ENCODE data around the gene KRT77.
"Not testable (repeated sequence)": the region's sequence is repeated elsewhere in the genome, so short reads cannot be mapped to it uniquely, and the experiment has no call there.

The KRT77 gene

DNA sequence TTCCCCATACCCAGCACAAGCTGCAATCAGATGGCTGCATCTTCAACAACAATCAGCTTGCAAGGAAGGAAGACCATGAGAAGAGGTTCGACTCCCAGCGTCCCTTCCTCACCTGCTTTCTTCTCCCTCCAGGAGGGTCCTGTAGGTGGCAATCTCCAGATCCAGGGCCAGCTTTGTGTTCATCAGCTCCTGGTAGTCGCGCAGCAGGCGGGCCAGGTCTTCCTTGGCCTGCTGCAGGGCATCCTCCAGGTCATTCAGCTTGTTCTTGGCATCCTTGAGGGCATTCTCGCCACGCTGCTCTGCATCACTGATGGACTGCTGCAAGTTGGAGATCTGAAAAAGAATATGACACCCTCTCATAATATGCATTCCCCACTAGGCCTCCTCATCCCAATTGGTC lies 27.2 kb downstream of the KRT77 start:
- no peak for DNase-seq (ENCODE audit: low spot score)

DNA sequence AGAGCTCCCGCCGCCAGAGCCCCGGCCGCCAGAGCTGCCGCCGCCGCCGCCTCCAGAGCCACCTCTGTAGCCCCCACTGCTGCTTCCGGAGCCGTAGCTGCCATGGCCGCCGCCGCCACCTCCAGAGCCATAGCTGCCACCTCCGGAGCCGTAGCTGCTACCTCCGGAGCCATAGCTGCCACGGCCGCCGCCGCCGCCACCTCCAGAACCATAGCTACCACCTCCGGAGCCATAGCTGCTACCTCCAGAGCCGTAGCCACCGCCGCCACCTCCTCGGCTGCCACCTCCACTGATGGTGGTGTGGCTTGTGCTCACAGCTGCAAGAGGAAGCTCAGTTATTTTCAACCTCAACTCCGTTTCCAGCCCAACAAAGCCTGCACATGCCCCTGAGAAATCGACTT lies 28.0 kb downstream of the KRT77 start:
- DNase-seq (ENCODE audit: low spot score): no peak

DNA sequence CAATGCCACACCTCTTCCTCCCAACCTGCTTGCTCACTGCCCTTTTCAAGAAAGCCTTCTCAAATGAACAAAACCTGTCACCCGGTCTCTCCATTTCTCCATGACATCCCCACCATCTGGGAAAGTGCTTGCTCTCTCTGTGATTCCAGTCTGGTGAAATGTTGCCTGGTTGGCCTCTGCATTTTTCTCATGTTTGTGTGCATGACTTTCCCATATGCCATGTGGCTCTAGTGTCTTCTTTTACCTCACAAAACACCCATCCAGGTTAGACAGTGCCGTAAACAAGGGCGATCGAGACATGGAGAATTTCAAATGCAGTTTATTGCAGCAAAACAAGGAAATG lies 28.9 kb downstream of the KRT77 start:
- no peak for DNase-seq (ENCODE audit: low spot score)

DNA sequence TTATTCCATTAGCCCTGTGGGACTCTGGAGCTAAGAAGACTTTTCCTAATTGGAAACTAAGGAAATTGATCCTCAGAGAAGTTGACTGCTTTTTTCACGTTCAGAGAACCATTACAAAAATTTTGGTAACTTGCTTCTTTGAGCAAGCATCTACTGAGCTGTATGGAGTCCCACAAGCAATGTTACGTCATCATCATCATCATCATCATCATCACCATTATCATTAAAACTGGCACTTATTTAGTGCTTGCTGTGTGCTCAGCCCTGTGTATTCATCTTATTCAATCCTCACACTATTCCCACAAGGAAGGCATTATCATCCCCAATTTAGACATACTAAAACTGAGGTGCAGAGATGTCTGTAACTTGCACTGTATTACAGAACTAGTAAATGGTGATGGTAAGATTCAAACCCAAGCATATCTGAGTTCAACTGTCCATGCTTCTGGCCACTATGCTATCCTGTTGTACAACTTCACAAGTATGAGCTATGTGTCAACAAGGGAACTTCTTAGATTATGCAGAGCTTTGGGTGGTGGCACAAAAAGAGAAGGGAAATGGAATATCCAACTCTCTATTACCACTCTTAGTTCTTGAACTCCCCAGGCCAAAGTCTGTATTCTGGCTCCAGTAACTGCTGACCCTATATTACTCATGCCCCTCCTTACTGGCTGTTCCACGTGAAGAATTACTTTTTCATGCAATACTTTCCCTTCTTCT lies 29.5 kb downstream of the KRT77 start:
- no peak for DNase-seq (ENCODE audit: low spot score)

DNA sequence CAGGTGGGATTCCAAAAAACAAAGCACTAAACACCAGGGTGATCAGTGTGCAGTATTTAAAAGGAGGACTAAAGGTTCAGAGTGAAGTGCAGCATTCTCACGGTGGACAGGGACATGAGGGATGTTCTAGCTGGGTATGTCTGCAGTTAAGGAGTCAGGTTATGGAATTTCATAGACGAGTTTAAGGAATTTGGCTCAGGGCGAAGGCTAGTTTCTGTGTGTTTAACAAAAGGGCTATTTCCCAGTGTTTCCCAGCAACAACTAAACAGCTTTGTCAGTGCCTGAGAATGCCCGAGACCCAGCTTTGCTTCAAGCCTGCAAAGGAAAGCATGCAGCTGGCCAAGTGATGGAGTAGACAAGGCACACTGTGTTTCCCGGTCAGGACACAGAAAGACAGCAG lies 30.1 kb downstream of the KRT77 start:
- DNase-seq (ENCODE audit: low spot score): no peak

DNA sequence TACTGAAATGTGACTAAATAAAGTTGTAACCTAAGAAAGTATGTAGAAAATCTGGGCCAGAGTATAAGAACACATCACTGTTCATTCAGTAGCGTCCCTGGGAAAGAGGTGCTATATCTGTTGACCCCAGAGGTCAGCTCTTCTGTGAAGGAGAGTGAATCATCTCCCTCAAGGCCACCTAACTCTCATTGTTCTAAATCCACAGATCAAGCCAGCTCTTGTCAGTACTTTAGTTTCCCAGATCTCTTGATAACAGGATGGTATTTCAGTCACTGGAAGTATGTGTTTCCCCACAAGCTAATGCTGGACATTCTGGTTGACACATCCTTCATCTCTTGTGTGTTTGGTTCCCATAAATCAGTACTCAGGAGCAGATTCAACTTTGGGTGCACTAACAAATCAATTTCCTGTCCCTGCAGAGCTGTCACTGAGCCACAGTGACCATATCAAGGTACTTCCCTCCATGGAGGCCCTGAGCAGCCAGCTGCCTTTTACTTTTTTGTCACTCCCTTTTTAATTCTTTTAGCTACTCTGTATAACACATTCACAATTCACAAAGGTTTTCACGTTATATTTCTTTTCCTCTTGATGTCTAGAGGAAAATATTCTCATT lies 30.9 kb downstream of the KRT77 start:
- no peak for DNase-seq (ENCODE audit: low spot score)

DNA sequence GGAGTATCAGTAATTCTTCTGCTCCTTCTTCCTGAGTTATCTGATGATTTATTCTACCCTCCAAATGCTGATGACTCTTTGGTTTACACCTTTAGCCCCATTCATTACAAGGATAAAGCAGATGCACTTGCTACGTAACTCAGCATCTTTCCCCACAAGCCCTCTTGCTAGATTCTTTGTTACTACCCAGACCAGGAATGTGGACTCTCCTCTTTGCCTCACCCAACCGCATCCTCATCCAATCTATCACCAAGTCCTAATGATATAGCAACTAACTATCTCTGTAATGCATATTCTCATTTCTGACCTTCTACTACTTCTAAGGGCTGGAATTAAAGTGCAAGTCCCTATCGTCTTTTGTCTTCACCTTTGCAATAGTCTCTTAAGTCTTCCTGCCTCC lies 32.4 kb downstream of the KRT77 start:
- no peak for DNase-seq (ENCODE audit: low spot score)

DNA sequence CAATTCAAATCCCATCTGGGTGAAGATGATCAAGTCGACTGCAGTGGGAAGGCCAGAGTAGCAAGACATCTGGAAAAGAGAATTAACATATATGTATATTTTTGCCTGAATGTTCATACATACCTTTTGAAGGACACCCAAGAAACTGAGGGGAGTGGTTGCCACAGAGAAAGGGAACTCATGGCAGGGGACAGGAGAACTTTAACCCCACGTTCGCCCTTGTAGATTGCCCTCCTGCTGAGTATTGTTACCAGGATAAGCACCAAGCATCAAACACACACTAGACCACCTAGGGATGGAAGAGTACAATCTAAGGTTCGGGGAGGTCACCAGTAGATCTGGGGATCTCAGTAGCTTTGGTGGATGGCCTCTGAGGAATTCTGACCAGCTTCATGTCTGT lies 32.8 kb downstream of the KRT77 start:
- DNase-seq (ENCODE audit: low spot score): no peak

DNA sequence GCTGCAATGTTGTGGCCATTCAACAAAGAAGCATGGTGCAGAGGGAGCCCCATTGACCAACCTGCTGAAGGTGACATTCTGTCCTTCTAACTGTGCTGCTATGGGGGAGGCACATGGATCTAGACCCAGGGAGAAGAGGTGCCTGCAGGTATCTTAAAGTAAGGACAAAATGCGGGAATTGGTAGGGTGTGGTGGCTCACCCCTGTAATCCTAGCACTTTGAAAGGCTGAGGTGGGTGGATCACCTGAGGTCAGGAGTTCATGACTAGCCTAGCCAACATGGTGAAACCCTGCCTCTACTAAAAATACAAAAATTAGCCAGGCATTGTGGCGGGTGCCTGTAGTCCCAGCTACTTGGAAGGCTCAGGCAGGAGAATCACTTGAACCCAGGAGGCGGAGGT lies 33.4 kb downstream of the KRT77 start:
- not testable (repeated sequence) for DNase-seq (ENCODE audit: low spot score)

DNA sequence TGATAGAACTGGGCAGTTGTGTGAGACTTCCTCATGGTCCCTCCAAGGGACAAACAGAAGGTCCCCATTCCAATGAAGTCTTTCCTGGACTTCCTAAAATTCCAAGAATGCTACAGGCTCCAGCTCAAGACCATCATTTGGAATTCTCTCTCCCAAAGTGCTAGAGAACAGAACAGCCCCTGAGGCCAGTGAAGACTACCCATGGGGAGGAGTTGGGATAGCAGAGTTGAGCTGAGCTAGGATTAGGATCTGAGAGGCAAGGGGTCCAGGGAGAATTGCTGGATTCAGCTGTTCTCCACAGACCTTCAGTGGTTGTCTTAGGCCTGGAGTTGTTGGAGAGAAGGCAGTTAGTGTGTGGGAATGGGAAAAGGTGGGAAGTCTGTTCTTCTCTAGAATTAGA lies 33.9 kb downstream of the KRT77 start:
- no peak for DNase-seq (ENCODE audit: low spot score)

DNA sequence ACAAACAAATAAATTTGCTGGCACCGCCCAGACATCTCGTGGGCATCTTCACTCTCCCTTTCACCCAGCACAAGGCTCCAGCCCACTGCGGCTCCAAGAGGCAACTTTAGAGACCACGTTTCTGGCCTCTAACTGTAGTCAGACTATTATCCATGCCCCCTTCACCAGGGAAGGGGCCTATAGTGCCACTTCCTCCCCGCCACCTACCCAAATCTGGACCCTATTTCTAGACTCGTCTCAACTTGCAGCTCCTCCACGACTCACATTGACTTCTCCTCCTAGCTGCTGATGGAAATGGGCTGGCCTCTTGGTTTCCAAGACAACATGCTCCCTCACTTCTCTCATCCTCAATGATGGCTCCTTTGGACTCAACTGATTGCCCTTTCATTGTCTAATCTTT lies 35.4 kb downstream of the KRT77 start:
- no peak for DNase-seq (ENCODE audit: low spot score)

DNA sequence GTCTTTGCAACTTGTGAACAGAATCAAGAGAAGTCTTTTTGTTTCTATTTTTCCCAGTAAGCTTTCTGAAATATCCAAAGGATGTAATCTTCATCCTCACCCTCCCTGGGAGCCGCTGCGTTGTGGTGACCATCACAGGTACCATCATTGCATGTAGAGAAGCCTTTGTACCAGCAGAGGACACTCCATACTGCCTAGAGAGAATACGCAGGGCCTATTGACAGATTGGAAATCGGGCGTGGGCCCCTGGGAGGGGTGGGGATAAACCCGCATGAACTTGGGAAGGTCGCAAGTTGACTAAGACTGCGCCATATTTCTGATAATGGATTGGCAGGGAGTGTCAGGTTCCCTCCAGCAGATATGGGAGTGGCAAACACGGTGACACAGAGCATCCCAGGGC lies 35.8 kb downstream of the KRT77 start:
- no peak for DNase-seq (ENCODE audit: low spot score)

DNA sequence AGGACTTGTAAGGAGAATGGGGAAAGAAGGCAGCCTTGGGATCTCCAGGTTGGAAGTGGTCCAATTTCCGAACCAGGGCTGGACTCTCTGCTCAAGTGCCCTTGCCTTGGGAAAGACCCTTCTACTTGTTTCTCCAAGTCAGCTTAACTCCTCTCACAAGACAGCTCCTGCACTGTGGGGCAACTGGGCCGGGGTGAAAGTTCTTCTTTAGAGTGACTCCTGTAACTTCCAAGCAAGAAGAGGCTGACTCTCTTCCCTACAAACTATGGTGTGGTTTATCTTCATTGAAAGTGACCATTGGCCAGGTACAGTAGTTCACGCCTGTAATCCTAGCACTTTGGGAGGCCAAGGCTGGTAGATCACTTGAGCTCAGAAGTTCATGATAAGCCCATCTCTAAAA lies 36.9 kb downstream of the KRT77 start:
- no peak for DNase-seq (ENCODE audit: low spot score)

DNA sequence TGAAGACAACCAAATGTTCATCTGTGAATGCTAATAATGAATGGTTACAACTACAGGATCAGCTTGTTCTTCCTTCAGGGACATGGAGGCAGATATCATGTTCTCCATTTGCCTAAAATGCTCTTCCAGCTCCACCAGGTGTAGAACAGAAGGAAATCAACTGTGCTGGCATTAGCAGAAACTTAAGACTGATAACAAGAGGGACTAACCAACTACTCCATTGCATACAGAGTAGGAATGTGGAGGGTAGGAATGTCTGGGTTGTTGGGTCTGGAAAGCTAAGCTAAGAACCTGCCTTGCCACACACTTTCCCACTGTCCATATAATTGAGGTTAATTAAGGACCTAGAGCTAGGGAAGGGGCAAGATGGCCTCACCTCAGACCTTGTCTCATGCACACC lies 39.9 kb downstream of the KRT77 start:
- no peak for DNase-seq (ENCODE audit: low spot score)

DNA sequence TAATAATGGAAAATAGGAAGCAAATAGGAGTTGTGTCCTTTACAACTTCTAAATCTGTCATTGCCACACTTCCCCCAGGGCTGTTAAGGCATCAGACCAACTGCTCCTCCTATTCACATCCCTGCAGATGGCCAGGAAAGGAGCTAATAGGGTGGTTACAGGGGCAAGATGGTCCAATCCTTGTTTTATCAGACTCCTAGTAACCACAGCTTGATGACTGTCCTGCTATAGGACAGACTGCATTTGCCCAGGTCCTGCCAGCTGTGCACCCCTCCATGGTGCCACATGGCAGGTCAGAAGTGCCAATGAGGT lies 40.5 kb downstream of the KRT77 start:
- no peak for DNase-seq (ENCODE audit: low spot score)

DNA sequence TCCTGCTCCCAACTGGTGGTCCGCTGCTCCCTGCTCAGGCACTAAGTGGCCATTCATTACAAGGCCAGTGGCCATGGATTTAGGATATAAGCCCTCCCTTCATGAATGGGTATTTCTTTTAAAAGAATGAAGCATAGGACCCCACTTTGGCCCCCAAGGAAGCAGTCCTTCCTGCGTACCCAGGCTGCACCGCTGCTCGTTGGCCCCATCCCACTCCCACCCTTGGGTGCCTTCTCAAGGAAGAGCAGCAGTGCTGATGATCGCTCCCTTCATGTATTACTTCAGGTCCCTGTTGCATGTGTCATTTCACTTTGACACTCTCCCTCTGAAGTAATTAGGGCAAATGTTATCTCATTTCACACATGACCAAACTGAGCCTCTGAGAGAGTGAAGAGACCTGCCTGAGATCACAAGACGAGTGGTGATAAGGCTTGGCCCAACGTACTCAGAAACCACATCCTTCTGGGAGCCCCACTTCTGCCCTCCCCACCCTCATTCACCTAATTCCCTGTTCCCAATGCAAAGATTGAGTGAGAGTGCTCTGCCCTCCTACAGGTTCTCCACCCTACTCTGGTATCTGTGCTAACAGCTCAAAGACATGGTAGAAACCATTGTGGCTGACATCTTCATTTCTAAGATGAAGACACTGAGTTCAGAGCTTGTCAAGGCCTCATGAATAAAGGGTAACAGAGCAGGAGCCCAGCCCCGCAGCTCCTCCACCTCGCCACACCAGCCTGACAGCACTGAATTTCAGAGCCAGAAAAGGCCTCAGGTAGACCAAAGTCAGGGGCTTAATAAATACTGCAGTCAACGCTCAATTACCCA lies 41.0 kb downstream of the KRT77 start:
- no peak for DNase-seq (ENCODE audit: low spot score)

DNA sequence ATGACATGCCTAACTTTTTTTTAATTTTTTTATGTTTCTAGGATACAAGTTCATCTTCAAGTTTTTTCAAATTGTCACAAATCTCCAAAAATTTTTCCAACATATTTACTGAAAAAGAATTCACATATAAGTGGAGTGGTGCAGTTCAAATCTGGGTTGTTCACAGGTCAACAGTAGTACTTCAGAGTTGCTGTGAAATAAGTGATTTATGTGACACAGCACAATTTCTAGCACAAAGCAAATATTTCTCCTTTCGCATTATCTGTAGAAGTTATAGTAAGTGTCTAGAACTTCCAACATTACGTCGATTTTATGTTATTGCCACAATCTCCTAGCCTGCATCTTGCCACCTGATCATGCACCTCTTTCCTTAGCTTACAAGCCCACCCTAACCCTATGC lies 41.7 kb downstream of the KRT77 start:
- no peak for DNase-seq (ENCODE audit: low spot score)

DNA sequence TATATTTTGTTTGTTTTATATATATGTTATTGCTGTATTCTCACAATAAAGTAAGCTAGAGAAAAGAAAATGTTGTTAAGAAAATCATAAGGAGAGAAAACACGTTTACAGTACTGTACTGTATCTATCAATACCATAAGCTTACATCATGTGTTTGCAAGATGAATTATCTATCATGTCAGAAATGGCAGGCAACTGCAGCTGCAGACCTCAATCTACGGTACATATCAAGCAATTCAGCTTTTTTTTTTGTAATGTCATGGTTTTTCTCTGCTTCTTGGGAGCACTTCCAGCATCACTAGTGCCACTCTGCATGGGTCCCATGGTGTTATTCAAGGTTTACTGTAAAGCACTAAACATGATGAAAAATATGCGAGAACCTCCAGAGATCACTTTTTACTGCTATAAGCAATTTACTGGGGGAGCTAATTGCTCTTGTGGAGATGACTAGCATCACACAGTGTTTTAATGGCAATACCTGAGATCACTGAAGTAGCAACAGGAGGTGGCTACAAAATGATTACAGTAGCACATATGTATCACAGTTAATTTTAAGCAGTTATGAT lies 42.3 kb downstream of the KRT77 start:
- no peak for DNase-seq (ENCODE audit: low spot score)

DNA sequence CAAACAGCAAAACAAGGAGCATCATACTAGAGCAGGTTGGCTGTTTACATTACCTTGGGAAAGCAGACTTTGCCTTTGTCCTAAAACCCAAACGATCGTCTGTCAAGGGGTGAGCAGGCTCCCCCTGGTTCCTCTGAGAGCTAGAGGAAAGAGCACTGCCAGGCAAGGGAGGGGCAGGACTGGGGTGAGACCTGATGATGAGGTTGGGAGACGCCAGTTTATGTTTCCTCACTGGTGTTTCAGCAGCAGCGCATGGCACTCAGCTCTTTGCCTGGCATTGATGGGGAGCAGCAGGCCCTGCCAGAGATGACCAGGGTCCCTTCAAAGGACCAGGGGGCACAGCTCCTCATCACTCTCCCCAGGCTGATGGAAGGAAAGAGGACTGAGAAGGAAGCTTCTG lies 43.4 kb downstream of the KRT77 start:
- DNase-seq (ENCODE audit: low spot score): no peak

DNA sequence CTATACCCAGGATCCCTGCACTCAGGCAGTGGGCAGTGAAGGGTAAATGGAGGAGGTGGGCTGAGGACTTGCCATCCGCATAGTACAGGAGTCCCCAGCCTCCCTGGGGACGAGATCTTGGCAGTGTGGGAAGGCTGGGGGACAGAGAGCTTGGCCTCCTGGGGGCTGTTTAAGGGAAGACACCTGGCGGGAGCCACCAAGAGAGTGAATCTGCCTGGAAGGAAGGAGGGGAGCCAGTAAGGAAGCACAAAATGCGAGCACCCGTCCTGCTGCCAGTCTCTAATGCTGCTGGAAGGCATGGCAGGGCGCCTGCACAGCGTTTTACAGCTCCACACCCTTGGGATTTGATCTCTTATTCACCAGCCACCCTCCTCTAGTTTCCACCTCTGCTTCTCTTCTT lies 43.9 kb downstream of the KRT77 start:
- DNase-seq (ENCODE audit: low spot score): no peak

DNA sequence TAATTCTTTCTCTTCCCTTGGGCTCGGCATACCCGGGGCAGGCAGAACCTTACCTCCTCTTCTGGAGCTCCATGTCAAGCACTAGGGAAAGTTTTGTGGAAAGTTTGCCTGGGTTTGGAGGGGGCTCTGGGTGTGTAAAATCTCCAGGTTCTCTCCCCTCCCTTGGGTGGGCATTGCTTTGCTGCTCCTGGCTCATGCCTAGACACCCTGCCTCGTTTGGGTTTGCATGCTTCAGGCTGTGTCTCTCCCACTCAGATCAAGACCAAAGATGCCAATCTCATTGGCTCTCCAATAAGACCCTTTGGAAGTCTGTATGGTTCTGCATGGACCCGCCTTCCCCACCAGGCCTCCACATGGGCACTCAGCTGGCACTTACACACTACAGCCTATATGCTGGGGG lies 45.1 kb downstream of the KRT77 start:
- DNase-seq (ENCODE audit: low spot score): no peak

DNA sequence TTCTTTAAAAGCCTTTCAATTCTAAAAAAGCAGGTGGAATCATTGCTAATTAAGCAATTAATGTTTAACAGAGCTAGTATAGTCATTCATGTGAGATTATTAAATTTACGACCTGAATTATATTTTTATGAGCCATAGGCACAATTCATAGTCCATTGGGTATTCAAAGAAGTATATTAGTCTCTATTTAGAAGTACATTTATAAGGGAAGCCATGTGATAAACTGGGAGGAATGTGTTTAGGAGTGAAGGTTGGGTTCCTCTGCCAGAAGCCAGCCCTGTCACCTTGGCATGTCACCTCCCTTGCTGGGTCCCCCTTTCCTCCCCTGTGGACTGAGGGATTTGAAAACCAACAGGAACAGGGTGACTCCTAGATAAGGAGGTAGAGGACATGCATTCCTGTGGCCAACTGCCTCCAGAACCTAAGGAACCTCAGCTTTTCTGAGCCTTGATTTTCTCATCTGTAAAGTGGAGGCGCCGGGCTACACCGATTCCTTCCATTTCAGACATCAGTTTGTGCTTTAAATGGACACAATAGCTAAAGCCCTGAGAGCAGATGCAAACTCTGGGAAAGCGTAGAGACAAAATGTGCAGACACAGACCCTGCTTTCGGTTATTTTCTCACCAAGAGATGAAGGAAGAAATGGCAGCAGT lies 45.9 kb downstream of the KRT77 start:
- no peak for DNase-seq (ENCODE audit: low spot score)

DNA sequence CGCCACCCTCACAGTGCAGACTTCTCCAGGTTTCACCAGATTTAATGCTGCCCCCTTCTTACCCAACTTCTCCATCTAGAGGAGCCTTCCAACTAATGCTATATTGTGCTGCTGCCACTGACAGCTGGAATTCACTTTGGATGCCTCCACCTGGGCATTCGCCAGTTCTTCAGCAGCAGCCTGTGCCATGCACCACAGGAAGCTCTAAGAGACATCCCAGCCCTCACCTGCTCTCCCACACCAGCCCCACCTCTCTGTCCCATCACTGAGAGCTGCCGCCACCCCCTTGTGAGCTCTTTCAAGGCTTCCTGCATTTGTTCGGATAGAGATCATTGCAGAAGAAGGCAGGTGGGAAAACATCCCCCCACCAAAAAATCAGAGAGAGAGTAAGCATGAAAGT lies 46.7 kb downstream of the KRT77 start:
- DNase-seq (ENCODE audit: low spot score): no peak

All from ecto neural progenitor cell (in vitro differentiated cells).